AG10803 (cell line): ENCODE results near the gene GPC1.

Experiments
- DNase-seq: peaks from one replicate; pipeline ENCODE4 v3.0.0; 2010; ENCODE audit warnings: low read depth
- H3K4me3 ChIP-seq: 2 replicates; pipeline ENCODE4 v1.5.1; 2011; ENCODE audit warnings: mild to moderate bottlenecking, low read length, control low read depth
- CTCF ChIP-seq: conservative IDR thresholded peaks from 2 replicates; pipeline ENCODE4 v1.5.1; 2011; ENCODE audit warnings: mild to moderate bottlenecking, low read length, control low read depth, inconsistent platforms

The GPC1 gene

GRCh38 chr2:240390091-240391073 lies 45.1 kb upstream of the GPC1 start:
- DNase-seq, result no peak
- no peak overlapping the region for H3K4me3 ChIP-seq
- TF ChIP-seq CTCF, result no peak

- no peak overlapping the region for H3K4me3 ChIP-seq
- DNase-seq, result no peak
- no peak for TF ChIP-seq CTCF
Observed at GRCh38 chr2:240391111-240392051, 44.1 kb upstream of the GPC1 start.

DNA sequence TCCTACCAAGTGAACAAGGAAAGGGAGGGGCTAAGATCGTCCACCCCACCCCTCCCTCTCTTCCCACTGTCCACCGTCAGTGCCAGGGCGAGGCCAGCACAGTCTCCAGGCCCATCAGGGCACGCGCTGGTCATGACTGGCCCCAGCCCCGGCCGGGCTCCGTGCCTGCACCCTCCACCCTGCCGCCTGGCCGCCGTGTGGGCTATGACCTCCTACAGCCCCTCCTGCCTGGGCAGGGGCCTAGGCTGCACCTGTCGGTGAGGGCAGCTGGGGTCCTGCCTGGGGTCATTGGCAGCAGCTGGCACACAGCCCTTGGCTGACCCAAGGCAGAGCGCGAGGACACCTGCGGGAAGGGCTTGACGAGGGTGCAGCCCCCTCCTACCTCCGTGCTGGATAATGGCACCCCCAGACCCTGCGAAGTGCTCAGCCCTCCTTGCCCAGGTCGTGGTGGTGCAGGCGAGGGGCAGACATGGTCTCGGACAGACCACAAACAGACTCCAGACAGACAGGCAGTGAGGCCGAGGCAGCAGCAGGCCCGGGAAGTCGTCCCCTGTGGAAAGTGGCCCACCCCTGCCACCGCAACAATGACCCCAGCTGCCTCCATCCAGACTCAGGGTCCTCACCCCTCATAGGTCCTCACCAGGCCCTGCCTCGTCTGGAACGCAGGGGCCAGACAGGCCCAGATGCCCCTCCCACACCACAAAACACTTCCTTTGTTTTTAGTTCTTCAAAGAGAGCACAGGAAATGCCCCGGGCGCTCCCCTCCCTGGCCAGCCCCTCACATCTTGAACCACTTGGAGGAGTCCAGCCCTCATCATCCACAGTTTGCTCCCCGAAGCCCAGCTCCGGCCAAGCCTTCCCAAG lies 43.1 kb upstream of the GPC1 start:
- no peak overlapping the region for H3K4me3 ChIP-seq
- DNase-seq, result peak; percentile 56
- TF ChIP-seq CTCF, result no peak

- no peak for TF ChIP-seq CTCF
- no peak overlapping the region for H3K4me3 ChIP-seq
- DNase-seq, result no peak
Observed at GRCh38 chr2:240392948-240393830, 42.3 kb upstream of the GPC1 start.

DNA sequence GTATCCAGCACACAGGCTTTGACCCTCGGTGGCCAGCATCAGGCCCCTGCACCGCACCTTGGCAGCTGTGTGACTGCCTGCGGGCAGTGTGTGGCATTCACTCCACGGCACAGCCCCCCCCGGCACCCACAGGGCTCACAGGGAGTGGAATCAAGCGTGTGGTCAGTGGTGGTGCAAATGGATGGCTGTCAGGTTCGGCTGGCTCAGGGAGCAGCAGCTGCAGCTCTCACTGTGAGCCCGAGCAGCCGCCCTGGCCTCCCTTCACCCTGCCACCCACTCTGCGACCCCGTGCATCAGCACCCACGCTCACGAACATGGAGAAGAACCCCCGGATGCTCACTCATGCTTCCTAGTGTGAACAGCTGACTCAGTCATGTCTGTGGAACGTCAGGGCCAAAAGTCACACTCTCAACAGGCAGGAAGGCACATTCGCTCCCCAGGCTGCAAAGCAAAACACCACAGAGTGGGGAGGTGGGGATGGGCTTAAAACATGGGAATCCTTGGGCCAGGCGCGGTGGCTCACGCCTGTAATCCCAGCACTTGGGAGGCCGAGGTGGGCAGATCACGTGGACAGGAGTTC lies 41.5 kb upstream of the GPC1 start:
- TF ChIP-seq CTCF, result no peak
- H3K4me3 ChIP-seq, result no peak overlapping the region
- DNase-seq, result no peak

DNA sequence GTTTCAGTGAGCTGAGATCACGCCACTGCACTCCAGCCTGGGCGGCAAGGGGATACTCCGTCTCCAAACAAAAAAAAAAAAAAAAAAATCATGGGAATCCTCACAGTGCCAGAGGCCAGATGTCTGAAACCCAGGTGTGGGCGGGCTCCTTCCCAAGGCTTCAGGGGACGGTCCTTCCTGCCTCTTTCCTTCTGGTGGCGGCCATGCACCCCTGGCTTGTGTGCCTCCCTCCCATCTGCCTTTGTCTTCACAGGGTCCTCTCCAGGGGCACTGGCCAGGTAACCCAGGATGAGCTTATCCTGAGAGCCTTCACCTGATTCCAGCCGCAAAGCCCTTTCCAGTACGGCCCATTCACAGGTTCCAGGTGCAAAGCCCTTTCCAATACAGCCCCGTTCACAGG lies 40.9 kb upstream of the GPC1 start:
- DNase-seq, result no peak
- TF ChIP-seq CTCF, result no peak
- no peak overlapping the region for H3K4me3 ChIP-seq
